Immature natural killer cell (primary cell): Measurements from ENCODE around the gene PRKCE. TPM values are rescaled to one million over a fixed set of nuclear protein-coding genes. Genes with fewer than 3 reads are reported as not detected.

Experiments used
- DNase-seq, 3 donors: peaks; one replicate each; pipeline ENCODE4 v3.0.0; 2022; ENCODE audit warnings: mixed read lengths in 1 of 3
- H3K27ac Mint-ChIP-seq, 6 donors: one replicate each; pipeline ENCODE4 v1.8.0; 2020; ENCODE audit warnings: mixed read lengths in 6 of 6, mild to moderate bottlenecking in 5 of 6, inconsistent platforms in 4 of 6, moderate library complexity in 3 of 6
- H3K27me3 Mint-ChIP-seq, 3 donors: one replicate each; pipeline ENCODE4 v1.8.0; 2020 to 2021; ENCODE audit warnings: low read depth in 3 of 3, mild to moderate bottlenecking in 3 of 3, mixed read lengths in 3 of 3, moderate library complexity in 3 of 3, inconsistent platforms in 1 of 3
- H3K36me3 Mint-ChIP-seq, 3 donors: one replicate each; pipeline ENCODE4 v1.8.0; 2020; ENCODE audit warnings: mixed read lengths in 3 of 3, inconsistent platforms in 2 of 3, mild to moderate bottlenecking in 2 of 3
- H3K4me1 Mint-ChIP-seq, 2 donors: one replicate each; pipeline ENCODE4 v1.8.0; 2020; ENCODE audit warnings: inconsistent platforms in 2 of 2, mild to moderate bottlenecking in 2 of 2, mixed read lengths in 2 of 2, moderate library complexity in 1 of 2
- H3K4me3 Mint-ChIP-seq, 5 donors: one replicate each; pipeline ENCODE4 v1.8.0; 2020; ENCODE audit warnings: mild to moderate bottlenecking in 5 of 5, mixed read lengths in 5 of 5, inconsistent platforms in 3 of 5, moderate library complexity in 3 of 5
- H3K9me3 Mint-ChIP-seq, 6 donors: one replicate each; pipeline ENCODE4 v1.8.0; 2020; ENCODE audit warnings: mild to moderate bottlenecking in 6 of 6, mixed read lengths in 6 of 6, inconsistent platforms in 4 of 6, moderate library complexity in 3 of 6
- polyA plus RNA-seq, 3 donors: library from polyadenylated mRNA; unstranded; fragments of 300-500 nt; fragmentation: Illumina TruSeq; gene quantifications; one replicate each; pipeline ENCODE4 v1.2.3, GENCODE V29; 2021

The PRKCE gene
- polyA plus RNA-seq, 3 donors from 2014 or later: 1.0 to 3.0 (median 2.5) TPM

- Mint-ChIP-seq H3K27ac (peak overlapping the region in 3 of 6 donors; percentile 62 to 88 (median 81)), H3K4me3 (peak overlapping the region in 1 of 5 donors; percentile 51)
Observed at GRCh38 chr2:46145017-46145416, 493.5 kb downstream of the PRKCE start.

GRCh38 chr2:46145840-46146239 lies 494.4 kb downstream of the PRKCE start:
- peaks cover 10 to 18% of the 10 kb centered on the region in 2 donors for H3K4me1 Mint-ChIP-seq
- DNase-seq: no peak
- H3K36me3 Mint-ChIP-seq: peaks cover 0 to 13% (median 3%) of the 10 kb centered on the region in 3 donors
- H3K9me3 Mint-ChIP-seq: no peaks in the 10 kb centered on the region
- H3K4me3 Mint-ChIP-seq: no peak overlapping the region
- peak overlapping the region in 1 of 6 donors; percentile 24 for H3K27ac Mint-ChIP-seq
- no peaks in the 10 kb centered on the region for H3K27me3 Mint-ChIP-seq

More at GRCh38 chr2:46145017-46145416, 493.5 kb downstream of the PRKCE start:
- Mint-ChIP-seq H3K27me3 (peaks cover 0 to 2% (median 0%) of the 10 kb centered on the region in 3 donors), H3K4me1 (peaks cover 10 to 18% of the 10 kb centered on the region in 2 donors), H3K9me3 (no peaks in the 10 kb centered on the region), H3K36me3 (peaks cover 0 to 13% (median 3%) of the 10 kb centered on the region in 3 donors)
- no peak for DNase-seq

- no peak for DNase-seq
- H3K4me3 Mint-ChIP-seq: no peak overlapping the region
- H3K4me1 Mint-ChIP-seq: peaks cover 10 to 18% of the 10 kb centered on the region in 2 donors
- H3K9me3 Mint-ChIP-seq: no peaks in the 10 kb centered on the region
- peaks cover 0 to 13% (median 3%) of the 10 kb centered on the region in 3 donors for H3K36me3 Mint-ChIP-seq
- peak overlapping the region in 2 of 6 donors; percentile 24 to 68 for H3K27ac Mint-ChIP-seq
- no peaks in the 10 kb centered on the region for H3K27me3 Mint-ChIP-seq
Observed at GRCh38 chr2:46146866-46147502, 495.5 kb downstream of the PRKCE start.

GRCh38 chr2:46147626-46148368 lies 496.3 kb downstream of the PRKCE start:
- Mint-ChIP-seq H3K9me3 (no peaks in the 10 kb centered on the region), H3K27me3 (no peaks in the 10 kb centered on the region), H3K4me1 (peaks cover 10 to 16% of the 10 kb centered on the region in 2 donors), H3K27ac (peak overlapping the region in 2 of 6 donors; percentile 24 to 46), H3K4me3 (no peak overlapping the region), H3K36me3 (peaks cover 0 to 13% (median 3%) of the 10 kb centered on the region in 3 donors)
- no peak for DNase-seq

GRCh38 chr2:46148369-46148736 lies 496.9 kb downstream of the PRKCE start:
- Mint-ChIP-seq H3K27me3 (no peaks in the 10 kb centered on the region), H3K4me1 (peaks cover 10 to 15% of the 10 kb centered on the region in 2 donors), H3K4me3 (no peak overlapping the region), H3K27ac (no peak overlapping the region), H3K36me3 (peaks cover 0 to 15% (median 3%) of the 10 kb centered on the region in 3 donors), H3K9me3 (no peaks in the 10 kb centered on the region)
- DNase-seq: no peak

GRCh38 chr2:46150445-46150955 lies 499.0 kb downstream of the PRKCE start:
- H3K4me1 Mint-ChIP-seq: no peaks in the 10 kb centered on the region
- H3K27ac Mint-ChIP-seq: no peak overlapping the region
- no peaks in the 10 kb centered on the region for H3K9me3 Mint-ChIP-seq
- peaks cover 0 to 18% (median 6%) of the 10 kb centered on the region in 3 donors for H3K36me3 Mint-ChIP-seq
- no peaks in the 10 kb centered on the region for H3K27me3 Mint-ChIP-seq
- H3K4me3 Mint-ChIP-seq: no peak overlapping the region
- no peak for DNase-seq

GRCh38 chr2:46151577-46151976 lies 500.1 kb downstream of the PRKCE start:
- no peaks in the 10 kb centered on the region for H3K9me3 Mint-ChIP-seq
- H3K27me3 Mint-ChIP-seq: peaks cover 0 to 3% (median 0%) of the 10 kb centered on the region in 3 donors
- H3K4me3 Mint-ChIP-seq: no peak overlapping the region
- peaks cover 0 to 19% (median 9%) of the 10 kb centered on the region in 3 donors for H3K36me3 Mint-ChIP-seq
- peak overlapping the region in 1 of 6 donors; percentile 73 for H3K27ac Mint-ChIP-seq
- no peak for DNase-seq
- no peaks in the 10 kb centered on the region for H3K4me1 Mint-ChIP-seq

- no peaks in the 10 kb centered on the region for H3K9me3 Mint-ChIP-seq
- no peak for DNase-seq
- H3K27me3 Mint-ChIP-seq: peaks cover 0 to 3% (median 0%) of the 10 kb centered on the region in 3 donors
- H3K4me3 Mint-ChIP-seq: no peak overlapping the region
- peaks cover 3 to 24% (median 11%) of the 10 kb centered on the region in 3 donors for H3K36me3 Mint-ChIP-seq
- H3K4me1 Mint-ChIP-seq: no peaks in the 10 kb centered on the region
- H3K27ac Mint-ChIP-seq: no peak overlapping the region
Observed at GRCh38 chr2:46153996-46154753, 502.7 kb downstream of the PRKCE start.

GRCh38 chr2:46157072-46157965 lies 505.8 kb downstream of the PRKCE start:
- Mint-ChIP-seq H3K9me3 (no peaks in the 10 kb centered on the region), H3K27ac (no peak overlapping the region), H3K27me3 (peaks cover 0 to 3% (median 0%) of the 10 kb centered on the region in 3 donors), H3K36me3 (peaks cover 11 to 32% (median 26%) of the 10 kb centered on the region in 3 donors), H3K4me1 (no peaks in the 10 kb centered on the region), H3K4me3 (no peak overlapping the region)
- DNase-seq: no peak

GRCh38 chr2:46157966-46158310 lies 506.5 kb downstream of the PRKCE start:
- H3K9me3 Mint-ChIP-seq: no peaks in the 10 kb centered on the region
- DNase-seq: no peak
- peak overlapping the region in 1 of 6 donors; percentile 62 for H3K27ac Mint-ChIP-seq
- peaks cover 11 to 32% (median 26%) of the 10 kb centered on the region in 3 donors for H3K36me3 Mint-ChIP-seq
- H3K27me3 Mint-ChIP-seq: peaks cover 0 to 3% (median 0%) of the 10 kb centered on the region in 3 donors
- H3K4me1 Mint-ChIP-seq: no peaks in the 10 kb centered on the region
- H3K4me3 Mint-ChIP-seq: no peak overlapping the region

GRCh38 chr2:46158661-46159060 lies 507.2 kb downstream of the PRKCE start:
- H3K9me3 Mint-ChIP-seq: no peaks in the 10 kb centered on the region
- H3K27me3 Mint-ChIP-seq: peaks cover 0 to 3% (median 0%) of the 10 kb centered on the region in 3 donors
- H3K36me3 Mint-ChIP-seq: peaks cover 11 to 32% (median 23%) of the 10 kb centered on the region in 3 donors

GRCh38 chr2:46160326-46160725 lies 508.9 kb downstream of the PRKCE start:
- Mint-ChIP-seq H3K27ac (no peak overlapping the region), H3K4me1 (no peaks in the 10 kb centered on the region), H3K36me3 (peaks cover 11 to 31% (median 29%) of the 10 kb centered on the region in 3 donors), H3K27me3 (peaks cover 0 to 3% (median 2%) of the 10 kb centered on the region in 3 donors), H3K9me3 (no peaks in the 10 kb centered on the region), H3K4me3 (no peak overlapping the region)
- DNase-seq: no peak

More at GRCh38 chr2:46158661-46159060, 507.2 kb downstream of the PRKCE start:
- Mint-ChIP-seq H3K4me3 (no peak overlapping the region), H3K27ac (no peak overlapping the region), H3K4me1 (no peaks in the 10 kb centered on the region)
- no peak for DNase-seq

GRCh38 chr2:46161315-46161714 lies 509.8 kb downstream of the PRKCE start:
- H3K27me3 Mint-ChIP-seq: peaks cover 0 to 2% (median 0%) of the 10 kb centered on the region in 3 donors
- no peaks in the 10 kb centered on the region for H3K4me1 Mint-ChIP-seq
- H3K36me3 Mint-ChIP-seq: peaks cover 11 to 27% (median 21%) of the 10 kb centered on the region in 3 donors
- peak overlapping the region in 4 of 6 donors; percentile 19 to 88 (median 30) for H3K27ac Mint-ChIP-seq
- DNase-seq: no peak
- no peaks in the 10 kb centered on the region for H3K9me3 Mint-ChIP-seq
- no peak overlapping the region for H3K4me3 Mint-ChIP-seq
